Prostate gland (tissue), 2 donors: Measurements from ENCODE around the gene ASB16. TPM values are rescaled to one million over a fixed set of nuclear protein-coding genes. Genes with fewer than 3 reads are reported as not detected.
A peak's percentile ranks its signal among the peaks of the same experiment; 100 is the strongest.

Experiments
- DNase-seq: peaks from one replicate; pipeline ENCODE4 v3.0.0-alpha.2; 2019; ENCODE audit warnings: low spot score
- H3K27ac ChIP-seq, 2 donors: fragments of 200-600 bp; sonication (generic); 2 replicates each; pipeline ENCODE4 v1.5.1; 2017 to 2019
- H3K27me3 ChIP-seq: fragments of 200-600 bp; sonication (generic); replicated peaks from 2 replicates; pipeline ENCODE4 v1.5.1; 2019; ENCODE audit not compliant: insufficient read depth
- H3K36me3 ChIP-seq, 2 donors: fragments of 200-600 bp; sonication (generic); 1 replicate in 1 of 2; 2 replicates in 1 of 2; pipeline versions ENCODE4 v1.5.1 to v1.8.1; 2017 to 2019
- H3K4me1 ChIP-seq: fragments of 200-600 bp; sonication (generic); replicated peaks from 2 replicates; pipeline ENCODE4 v1.5.1; 2019
- H3K4me3 ChIP-seq, 2 donors: fragments of 200-600 bp; sonication (generic); 2 replicates each; pipeline ENCODE4 v1.5.1; 2017 to 2019
- H3K9me3 ChIP-seq: fragments of 200-600 bp; sonication (generic); 2 replicates; pipeline ENCODE4 v1.5.1; 2017
- CTCF ChIP-seq, 4 experiments: fragments of 200-600 bp in 2 of 4; fragments of 450-650 bp in 2 of 4; sonication (generic) in 2 of 4; IDR thresholded peaks; 1 replicate in 3 of 4; 2 replicates in 1 of 4; pipeline ENCODE4 v1.5.1; 2016 to 2019; ENCODE audit warnings: antibody characterized with exemption in 4 of 4, mild to moderate bottlenecking in 2 of 4, moderate library complexity in 2 of 4
- POLR2A ChIP-seq: fragments of 450-650 bp; IDR thresholded peaks from one replicate; pipeline ENCODE4 v1.6.1; 2016; ENCODE audit warnings: antibody characterized with exemption, mild to moderate bottlenecking
- POLR2AphosphoS5 ChIP-seq: sonication (generic); formaldehyde crosslinking; IDR thresholded peaks from one replicate; pipeline ENCODE4 v1.6.1; 2017; ENCODE audit warnings: antibody characterized with exemption
- WGBS: methylation state at CpG from one replicate; pipeline ENCODE4 v1.1.5; 2018; 5-methylcytosine and 5-hydroxymethylcytosine counted together
- intact Hi-C: fragments of 100-400 bp; cut with DNase I; formaldehyde crosslinking; loops from one replicate; pipeline ENCODE4 v1.14.2; 2022
- total RNA-seq, 2 donors: library from RNA; depleted of rRNA; stranded (reverse); fragments of >200 nt; gene quantifications; one replicate each; pipeline ENCODE4 v1.1.0, GENCODE V29; 2016

ASB16 gene
- total RNA-seq, 2 donors from 2014 or later: 3.2 to 4.4 TPM

GRCh38 chr17:44210342-44211192 lies 40.1 kb downstream of the ASB16 start:
- TF ChIP-seq POLR2A (no peak), CTCF (IDR thresholded peaks at IDR 0.05) (peak; percentile 94 to 99 (median 98)), POLR2AphosphoS5 (peak; percentile 73)
- WGBS: 41% methylated on average over 44 of the region's 64 CpGs
- DNase-seq: peak; percentile 75
- Histone ChIP-seq H3K4me1 (no peaks in the 10 kb centered on the region), H3K27ac (peak overlapping the region; percentile 24 to 50), H3K36me3 (peaks cover 8 to 11% of the 10 kb centered on the region in 2 donors), H3K4me3 (no peak overlapping the region), H3K9me3 (no peaks in the 10 kb centered on the region), H3K27me3 (no peaks in the 10 kb centered on the region)
- intact Hi-C loops: loop anchor here (5.0 kb wide), 1 partner anchor 137 kb away; the partner anchor contains the start of gene GRN

- intact Hi-C loops: loop anchor here (5.0 kb wide), 1 partner anchor 136 kb away; the partner anchor contains the start of gene GRN
- H3K36me3 ChIP-seq: peaks cover 10 to 21% of the 10 kb centered on the region in 2 donors
- no peaks in the 10 kb centered on the region for H3K9me3 ChIP-seq
- H3K27ac ChIP-seq: no peak overlapping the region
- no peak for TF ChIP-seq POLR2A
- TF ChIP-seq POLR2AphosphoS5: no peak
- TF ChIP-seq CTCF (IDR thresholded peaks at IDR 0.05): no peak
- 86% methylated on average over 28 of the region's 30 CpGs for whole genome bisulfite sequencing
- no peaks in the 10 kb centered on the region for H3K27me3 ChIP-seq
- no peak overlapping the region for H3K4me3 ChIP-seq
- DNase-seq: no peak
- H3K4me1 ChIP-seq: no peaks in the 10 kb centered on the region
Measured at GRCh38 chr17:44211281-44212265, 41.1 kb downstream of the ASB16 start.

- Histone ChIP-seq H3K27me3 (no peaks in the 10 kb centered on the region), H3K27ac (no peak overlapping the region)
- intact Hi-C loops: loop anchor here (5.0 kb wide), 1 partner anchor 135 kb away; the partner anchor contains the start of gene GRN
Measured at GRCh38 chr17:44212507-44213402, 42.3 kb downstream of the ASB16 start.

More at GRCh38 chr17:44212507-44213402, 42.3 kb downstream of the ASB16 start:
- Histone ChIP-seq H3K4me3 (no peak overlapping the region), H3K36me3 (peaks cover 10 to 23% of the 10 kb centered on the region in 2 donors), H3K9me3 (no peaks in the 10 kb centered on the region), H3K4me1 (no peaks in the 10 kb centered on the region)
- no peak for DNase-seq
- 70% methylated on average over 31 of the region's 31 CpGs for WGBS
- no peak for TF ChIP-seq CTCF (IDR thresholded peaks at IDR 0.05)
- TF ChIP-seq POLR2A: no peak
- TF ChIP-seq POLR2AphosphoS5: no peak
